Right renal cortex interstitium (tissue), 3 donors: ENCODE results near the gene OR1J4. TPM values are rescaled to one million over a fixed set of nuclear protein-coding genes. Genes with fewer than 3 reads are reported as not detected.

Experiments
- DNase-seq, 3 donors: peaks; one replicate each; pipeline ENCODE4 v3.0.0-alpha.2; 2013; ENCODE audit warnings: low read depth in 3 of 3, low spot score in 2 of 3
- polyA plus RNA-seq, 3 donors: library from polyadenylated mRNA; unstranded; fragments of 120-200 nt; gene quantifications; one replicate each; pipeline ENCODE4 v1.2.1, GENCODE V29; 2013; ENCODE audit not compliant: insufficient read length in 3 of 3

The OR1J4 gene
- polyA plus RNA-seq, 3 donors: not detected

DNA sequence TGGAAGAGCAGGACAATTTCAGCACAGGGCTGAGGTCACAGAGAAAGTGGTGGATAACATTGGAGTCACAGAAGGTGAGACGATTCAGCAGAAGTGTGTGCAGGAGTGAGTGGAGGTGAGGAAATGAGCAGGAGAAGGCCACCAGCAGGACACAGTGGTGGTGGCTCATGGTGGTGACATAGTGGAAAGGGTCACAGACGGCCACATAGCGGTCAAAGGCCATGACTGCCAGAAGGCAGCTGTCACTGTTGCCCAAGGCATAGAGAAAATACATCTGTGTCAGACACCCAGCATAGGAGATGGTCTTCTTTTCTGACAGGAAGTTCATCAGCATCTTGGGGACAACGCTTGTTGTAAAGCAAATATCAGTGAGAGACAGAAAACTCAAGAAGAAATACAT, 49.0 kb downstream of the OR1J4 start:
- no peak for DNase-seq

Other genes starting within 250 kb of the OR1J4 start
- gene PTGS1, start 148.1 kb upstream of the OR1J4 start, polyA plus RNA-seq: 1 to 10 TPM; 4.4 to 6.3 (median 5.4) TPM
- gene OR1J1, start 41.2 kb upstream of the OR1J4 start, polyA plus RNA-seq: not detected
- gene OR1J2, start 8.3 kb upstream of the OR1J4 start, polyA plus RNA-seq: not detected
- gene OR1N1, start 8.2 kb downstream of the OR1J4 start, polyA plus RNA-seq: not detected
- not detected for gene OR1N2, start 34.0 kb downstream of the OR1J4 start, polyA plus RNA-seq
- under 1 TPM; 0.11 to 0.18 (median 0.14) TPM for gene OR1L8, start 64.2 kb downstream of the OR1J4 start, polyA plus RNA-seq
- not detected for gene OR1Q1, start 95.6 kb downstream of the OR1J4 start, polyA plus RNA-seq
- not detected for gene OR1B1, start 138.5 kb downstream of the OR1J4 start, polyA plus RNA-seq
- gene OR1L1, start 142.6 kb downstream of the OR1J4 start, polyA plus RNA-seq: not detected
- not detected for gene OR1L3, start 156.0 kb downstream of the OR1J4 start, polyA plus RNA-seq
- gene OR1L4, start 204.8 kb downstream of the OR1J4 start, polyA plus RNA-seq: not detected
- gene OR1L6, start 223.2 kb downstream of the OR1J4 start, polyA plus RNA-seq: not detected